CD4-positive, alpha-beta T cell (primary cell): ENCODE data around the gene RIPPLY2. TPM values are rescaled to one million over a fixed set of nuclear protein-coding genes. Genes with fewer than 3 reads are reported as not detected.

Source experiments
- ATAC-seq: fragments of 200-7000 bp; cut with Tn5 transposase; one replicate; pipeline ENCODE4 v1.10.0; 2022; ENCODE audit warnings: mild to moderate bottlenecking; ENCODE audit not compliant: poor library complexity
- CTCF ChIA-PET: fragments of 350-600 bp; sonication (Branson Sonifier 250); formaldehyde crosslinking; loops from one replicate; lab custom pipeline; 2021; ENCODE audit warnings: antibody characterized with exemption, inconsistent platforms; lab: Charles Lee
- POLR2A ChIA-PET: fragments of 350-600 bp; sonication (Branson Sonifier 250); formaldehyde crosslinking; loops from one replicate; lab custom pipeline; 2021; ENCODE audit warnings: antibody characterized with exemption, inconsistent platforms; lab: Charles Lee
- DNase-seq, 14 experiments: peaks; one replicate each; pipeline ENCODE4 v3.0.0-alpha.2; 2013 to 2020; ENCODE audit warnings: mixed read lengths in 2 of 14
- H3K27ac ChIP-seq, 2 donors: one replicate each; pipeline versions ENCODE4 v1.5.1 to v1.7.0; 2013; ENCODE audit warnings: low read length in 2 of 2, low read depth in 1 of 2, mild to moderate bottlenecking in 1 of 2
- H3K27me3 ChIP-seq, 2 experiments: 1 replicate in 1 of 2; 2 replicates in 1 of 2; pipeline versions ENCODE4 v1.6.1 to v1.7.0; 2013; ENCODE audit warnings: low read length in 2 of 2, control low read depth in 1 of 2, mild to moderate bottlenecking in 1 of 2, moderate library complexity in 1 of 2; ENCODE audit not compliant: insufficient read depth in 2 of 2, control insufficient read depth in 1 of 2
- H3K36me3 ChIP-seq: one replicate; pipeline ENCODE4 v1.6.1; 2013; ENCODE audit warnings: low read length, control low read depth; ENCODE audit not compliant: insufficient read depth
- H3K4me1 ChIP-seq: one replicate; pipeline ENCODE4 v1.6.1; 2013; ENCODE audit warnings: low read length, control low read depth; ENCODE audit not compliant: insufficient read depth
- H3K4me3 ChIP-seq: one replicate; pipeline ENCODE4 v1.5.1; 2013; ENCODE audit warnings: mild to moderate bottlenecking, low read length, moderate library complexity
- H3K9me3 ChIP-seq, 2 experiments: 1 replicate in 1 of 2; 2 replicates in 1 of 2; pipeline versions ENCODE4 v1.6.1 to v1.7.0; 2013; ENCODE audit warnings: low read length in 2 of 2, mild to moderate bottlenecking in 2 of 2, control low read depth in 1 of 2, moderate library complexity in 1 of 2; ENCODE audit not compliant: control insufficient read depth in 1 of 2, insufficient read depth in 1 of 2
- H3K27ac Mint-ChIP-seq: one replicate; pipeline ENCODE4 v1.8.0; 2020; ENCODE audit warnings: mixed read lengths
- H3K27me3 Mint-ChIP-seq: one replicate; pipeline ENCODE4 v1.8.0; 2021; ENCODE audit warnings: mixed read lengths
- H3K36me3 Mint-ChIP-seq: one replicate; pipeline ENCODE4 v1.8.0; 2021; ENCODE audit warnings: low read depth, mixed read lengths
- H3K4me1 Mint-ChIP-seq: one replicate; pipeline ENCODE4 v1.8.0; 2021; ENCODE audit warnings: low read depth, mixed read lengths
- H3K4me3 Mint-ChIP-seq: one replicate; pipeline ENCODE4 v1.8.0; 2020; ENCODE audit warnings: mild to moderate bottlenecking, mixed read lengths
- H3K9me3 Mint-ChIP-seq: one replicate; pipeline ENCODE4 v1.8.0; 2020; ENCODE audit warnings: mixed read lengths
- intact Hi-C, 2 experiments: fragments of 100-400 bp; cut with DNase I in 1 of 2; cut with micrococcal nuclease in 1 of 2; formaldehyde crosslinking; loops; one replicate each; pipeline versions ENCODE4 v1.15.1 to v1.9.0; 2023 to 2025; cut with DNase I, micrococcal nuclease
- total RNA-seq, 174 experiments: library from RNA in 2 of 174; stranded (reverse) in 2 of 174; gene quantifications; one replicate each; pipeline ENCODE4 v1.2.3 and lab custom pipeline; 2021 to 2026
- TF ChIP-seq, protein P1 (sequence below): fragments of 200-600 bp; IDR thresholded peaks from one replicate; pipeline ENCODE4 v1.8.0; 2022; ENCODE audit warnings: antibody characterized with exemption, mild to moderate bottlenecking

The RIPPLY2 gene
- total RNA-seq, 2 experiments from 2014 or later = not detected

DNA sequence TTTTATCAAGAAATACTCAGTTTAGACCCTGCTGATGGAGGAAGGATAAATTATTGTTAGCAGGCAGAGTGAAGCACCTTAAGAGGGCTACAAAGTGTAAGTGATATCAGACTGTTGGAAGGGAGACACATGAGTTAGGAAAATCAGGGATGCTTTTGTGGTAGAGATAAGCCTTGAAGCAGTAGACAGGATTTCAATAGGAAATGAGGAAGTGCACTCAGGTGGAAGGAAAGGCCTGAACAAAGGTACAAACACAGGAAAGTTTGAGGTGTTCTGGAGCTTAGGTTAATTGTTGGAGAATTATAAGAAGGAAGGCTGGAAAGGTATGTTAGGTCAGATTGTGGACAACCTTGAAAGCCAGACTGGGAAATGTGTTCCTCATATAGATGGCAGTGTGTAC is 13.9 kb downstream of the RIPPLY2 start:
- Mint-ChIP-seq H3K9me3 (peaks cover 6% of the 10 kb centered on the region), H3K27ac (no peak overlapping the region), H3K27me3 (no peaks in the 10 kb centered on the region), H3K4me3 (no peak overlapping the region), H3K36me3 (peaks cover 71% of the 10 kb centered on the region), H3K4me1 (peaks cover 53% of the 10 kb centered on the region)
- no peak overlapping the region for H3K27ac ChIP-seq
- H3K9me3 ChIP-seq = peaks cover 6 to 21% of the 10 kb centered on the region in 2 experiments
- no peak overlapping the region for H3K4me3 ChIP-seq
- DNase-seq (no peak), ATAC-seq (no peak)
- intact Hi-C loops = loop anchor here in 1 of 2 experiments (10.0 kb wide), 2 partner anchors 802 to 1778 kb away; partner anchors contain the start of genes DOP1A, SYNCRIP and UBE3D
- H3K4me1 ChIP-seq = no peaks in the 10 kb centered on the region
- CTCF ChIA-PET = no interaction called here
- peaks cover 50% of the 10 kb centered on the region for H3K36me3 ChIP-seq
- TF ChIP-seq, protein P1, sequence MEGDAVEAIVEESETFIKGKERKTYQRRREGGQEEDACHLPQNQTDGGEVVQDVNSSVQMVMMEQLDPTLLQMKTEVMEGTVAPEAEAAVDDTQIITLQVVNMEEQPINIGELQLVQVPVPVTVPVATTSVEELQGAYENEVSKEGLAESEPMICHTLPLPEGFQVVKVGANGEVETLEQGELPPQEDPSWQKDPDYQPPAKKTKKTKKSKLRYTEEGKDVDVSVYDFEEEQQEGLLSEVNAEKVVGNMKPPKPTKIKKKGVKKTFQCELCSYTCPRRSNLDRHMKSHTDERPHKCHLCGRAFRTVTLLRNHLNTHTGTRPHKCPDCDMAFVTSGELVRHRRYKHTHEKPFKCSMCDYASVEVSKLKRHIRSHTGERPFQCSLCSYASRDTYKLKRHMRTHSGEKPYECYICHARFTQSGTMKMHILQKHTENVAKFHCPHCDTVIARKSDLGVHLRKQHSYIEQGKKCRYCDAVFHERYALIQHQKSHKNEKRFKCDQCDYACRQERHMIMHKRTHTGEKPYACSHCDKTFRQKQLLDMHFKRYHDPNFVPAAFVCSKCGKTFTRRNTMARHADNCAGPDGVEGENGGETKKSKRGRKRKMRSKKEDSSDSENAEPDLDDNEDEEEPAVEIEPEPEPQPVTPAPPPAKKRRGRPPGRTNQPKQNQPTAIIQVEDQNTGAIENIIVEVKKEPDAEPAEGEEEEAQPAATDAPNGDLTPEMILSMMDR = no peak
- no peaks in the 10 kb centered on the region for H3K27me3 ChIP-seq
- POLR2A ChIA-PET = no interaction called here

DNA sequence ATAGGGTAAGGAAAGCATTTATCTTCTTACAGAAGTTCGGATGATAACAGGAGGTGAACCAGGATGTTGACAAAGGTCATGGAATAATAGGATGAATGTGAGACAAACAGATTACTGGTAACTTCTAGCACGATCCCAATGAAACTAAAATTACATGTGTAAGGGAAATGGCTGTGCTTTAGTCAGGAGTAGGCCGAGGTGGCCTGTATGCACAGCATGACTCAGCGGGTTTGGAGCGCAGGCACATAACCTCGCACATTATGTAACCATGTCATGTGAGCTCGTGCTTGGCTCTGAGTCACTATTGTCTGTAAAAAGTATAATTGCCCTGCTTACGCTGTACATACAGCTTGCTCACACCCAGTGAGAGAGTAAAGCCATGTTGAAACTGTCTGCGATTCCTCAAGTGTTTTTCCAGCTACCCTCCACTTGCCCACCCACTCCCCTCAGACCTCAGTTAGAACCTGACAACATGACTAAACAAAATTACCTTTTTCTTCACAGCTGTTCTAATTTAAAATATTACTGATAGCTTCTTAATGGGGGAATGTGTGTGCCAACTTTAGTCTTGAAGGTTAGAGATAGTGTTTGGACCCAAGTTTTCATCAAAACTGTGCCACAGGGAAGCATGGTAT is 14.5 kb downstream of the RIPPLY2 start:
- POLR2A ChIA-PET = no interaction called here
- peaks cover 77% of the 10 kb centered on the region for H3K36me3 Mint-ChIP-seq
- H3K27me3 Mint-ChIP-seq = no peaks in the 10 kb centered on the region

DNA sequence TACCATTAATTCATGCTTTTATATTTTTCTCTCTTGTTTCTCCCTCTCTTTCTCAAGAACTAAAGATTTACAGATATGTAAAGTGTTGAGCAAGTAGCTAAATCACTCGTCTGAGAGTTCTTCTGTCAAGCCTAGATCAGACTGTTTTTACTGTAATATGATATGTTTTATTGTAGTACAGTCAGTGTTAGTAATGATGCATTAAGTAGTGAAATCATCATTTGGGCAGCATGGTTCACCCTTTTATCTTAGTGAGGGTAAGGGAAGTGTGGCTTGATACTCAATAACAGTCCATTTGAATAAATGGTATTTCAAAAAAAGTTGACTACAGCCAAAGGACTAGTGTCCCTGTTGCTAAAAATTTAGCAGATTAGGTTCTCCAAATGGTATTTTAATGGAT is 15.5 kb downstream of the RIPPLY2 start:
- DNase-seq (no peak), ATAC-seq (no peak)
- peaks cover 57% of the 10 kb centered on the region for H3K4me1 Mint-ChIP-seq
- POLR2A ChIA-PET = no interaction called here
- H3K9me3 Mint-ChIP-seq = peaks cover 6% of the 10 kb centered on the region
- Histone ChIP-seq H3K27ac (no peak overlapping the region), H3K4me1 (peaks cover 2% of the 10 kb centered on the region), H3K9me3 (peaks cover 6 to 21% of the 10 kb centered on the region in 2 experiments), H3K36me3 (peaks cover 50% of the 10 kb centered on the region), H3K4me3 (no peak overlapping the region), H3K27me3 (no peaks in the 10 kb centered on the region)
- CTCF ChIA-PET = interaction anchor here (1.0 kb wide), 1 partner anchor 9 kb away, joined by 3 read pairs; the partner anchor contains the start of gene CYB5R4
- intact Hi-C loops = loop anchor here in 1 of 2 experiments (10.0 kb wide), 2 partner anchors 804 to 1776 kb away; partner anchors contain the start of genes DOP1A, SYNCRIP and UBE3D
- no peaks in the 10 kb centered on the region for H3K27me3 Mint-ChIP-seq
- H3K4me3 Mint-ChIP-seq = no peak overlapping the region
- H3K27ac Mint-ChIP-seq = no peak overlapping the region
- TF ChIP-seq, protein P1 = no peak
- H3K36me3 Mint-ChIP-seq = peaks cover 82% of the 10 kb centered on the region

More for the DNA sequence above, 14.5 kb downstream of the RIPPLY2 start:
- Histone ChIP-seq H3K27ac (no peak overlapping the region), H3K4me3 (no peak overlapping the region), H3K27me3 (no peaks in the 10 kb centered on the region), H3K36me3 (peaks cover 50% of the 10 kb centered on the region), H3K4me1 (no peaks in the 10 kb centered on the region), H3K9me3 (peaks cover 6 to 21% of the 10 kb centered on the region in 2 experiments)
- no peak overlapping the region for H3K27ac Mint-ChIP-seq
- TF ChIP-seq, protein P1 = no peak
- peak overlapping the region; percentile 25 for H3K4me3 Mint-ChIP-seq
- intact Hi-C loops = loop anchor here in 1 of 2 experiments (10.0 kb wide), 2 partner anchors 803 to 1777 kb away; partner anchors contain the start of genes DOP1A, SYNCRIP and UBE3D
- H3K9me3 Mint-ChIP-seq = peaks cover 6% of the 10 kb centered on the region
- CTCF ChIA-PET = no interaction called here
- H3K4me1 Mint-ChIP-seq = peaks cover 54% of the 10 kb centered on the region
- DNase-seq (peak in 3 of 14 experiments; percentile 27 to 73 (median 69)), ATAC-seq (no peak)
